HepG2 (cell line): ENCODE data around the gene TPI1. TPM values are rescaled to one million over a fixed set of nuclear protein-coding genes. Genes with fewer than 3 reads are reported as not detected.

Experiments used
- POLR2AphosphoS2 ChIP-seq: IDR thresholded peaks from 2 replicates; pipeline ENCODE4 v1.6.1; 2011; ENCODE audit warnings: low read depth, low read length, improper control_type of control experiment
- TEAD3 ChIP-seq: optimal IDR thresholded peaks from 2 replicates; pipeline ENCODE3; 2016; ENCODE audit warnings: borderline replicate concordance
- YY1 ChIP-seq: IDR thresholded peaks from 2 replicates; pipeline ENCODE4 v1.6.1; 2011; ENCODE audit warnings: low read length, low read depth, moderate library complexity, mild to moderate bottlenecking; ENCODE audit not compliant: insufficient read depth, insufficient replicate concordance
- ZMYM2 ChIP-seq: sonication (generic); formaldehyde crosslinking; IDR thresholded peaks from 2 replicates; pipeline ENCODE4 v1.8.0; 2022; ENCODE audit warnings: mild to moderate bottlenecking, missing genetic modification reagents
- polyA plus RNA-seq, 8 experiments: library from polyadenylated mRNA; depleted of rRNA in 3 of 8; stranded (reverse) in 7 of 8; unstranded in 1 of 8; fragments of >200 nt; fragmentation: Illumina TruSeq in 4 of 8; extraction: Trizol in 4 of 8; gene quantifications; 2 replicates each; pipeline versions ENCODE4 v1.2.1 to v1.2.3, GENCODE V29; 2011 to 2016; ENCODE audit warnings: low read depth in 4 of 8, missing spikeins in 1 of 8, mixed read lengths in 1 of 8; ENCODE audit not compliant: insufficient read depth in 1 of 8
- total RNA-seq, 5 experiments: library from RNA; depleted of rRNA; stranded (reverse); fragments of >200 nt; fragmentation: Illumina TruSeq; extraction: Trizol; gene quantifications; 2 replicates each; pipeline ENCODE4 v1.2.3, GENCODE V29; 2016; ENCODE audit warnings: low read depth in 1 of 5
- TF ChIP-seq, protein P1 (sequence below): sonication (generic); formaldehyde crosslinking; IDR thresholded peaks from 2 replicates; pipeline ENCODE4 v1.9.0; 2021; ENCODE audit warnings: mild to moderate bottlenecking, missing genetic modification reagents
- TF ChIP-seq, protein P2 (sequence below): sonication (generic); formaldehyde crosslinking; IDR thresholded peaks from 2 replicates; pipeline ENCODE4 v1.8.0; 2022; ENCODE audit warnings: mild to moderate bottlenecking, missing genetic modification reagents, moderate library complexity
- TF ChIP-seq, protein P3 (sequence below): sonication (generic); formaldehyde crosslinking; IDR thresholded peaks from 2 replicates; pipeline ENCODE4 v1.4.0; 2020; ENCODE audit warnings: missing genetic modification reagents
- TF ChIP-seq, protein P4 (sequence below): sonication (generic); formaldehyde crosslinking; IDR thresholded peaks from 2 replicates; pipeline ENCODE4 v1.5.1; 2020; ENCODE audit warnings: mild to moderate bottlenecking, missing genetic modification reagents, moderate library complexity
- TF ChIP-seq, protein P5 (sequence below): sonication (generic); formaldehyde crosslinking; IDR thresholded peaks from 2 replicates; pipeline ENCODE4 v1.4.0; 2020; ENCODE audit warnings: mild to moderate bottlenecking, missing genetic modification reagents

Gene TPI1
- total and polyA plus RNA-seq, 2 of the 13 experiments (the other 11 are each of a cell fraction or from before 2014, with no cell fraction given): 945 to 2,535 TPM

DNA sequence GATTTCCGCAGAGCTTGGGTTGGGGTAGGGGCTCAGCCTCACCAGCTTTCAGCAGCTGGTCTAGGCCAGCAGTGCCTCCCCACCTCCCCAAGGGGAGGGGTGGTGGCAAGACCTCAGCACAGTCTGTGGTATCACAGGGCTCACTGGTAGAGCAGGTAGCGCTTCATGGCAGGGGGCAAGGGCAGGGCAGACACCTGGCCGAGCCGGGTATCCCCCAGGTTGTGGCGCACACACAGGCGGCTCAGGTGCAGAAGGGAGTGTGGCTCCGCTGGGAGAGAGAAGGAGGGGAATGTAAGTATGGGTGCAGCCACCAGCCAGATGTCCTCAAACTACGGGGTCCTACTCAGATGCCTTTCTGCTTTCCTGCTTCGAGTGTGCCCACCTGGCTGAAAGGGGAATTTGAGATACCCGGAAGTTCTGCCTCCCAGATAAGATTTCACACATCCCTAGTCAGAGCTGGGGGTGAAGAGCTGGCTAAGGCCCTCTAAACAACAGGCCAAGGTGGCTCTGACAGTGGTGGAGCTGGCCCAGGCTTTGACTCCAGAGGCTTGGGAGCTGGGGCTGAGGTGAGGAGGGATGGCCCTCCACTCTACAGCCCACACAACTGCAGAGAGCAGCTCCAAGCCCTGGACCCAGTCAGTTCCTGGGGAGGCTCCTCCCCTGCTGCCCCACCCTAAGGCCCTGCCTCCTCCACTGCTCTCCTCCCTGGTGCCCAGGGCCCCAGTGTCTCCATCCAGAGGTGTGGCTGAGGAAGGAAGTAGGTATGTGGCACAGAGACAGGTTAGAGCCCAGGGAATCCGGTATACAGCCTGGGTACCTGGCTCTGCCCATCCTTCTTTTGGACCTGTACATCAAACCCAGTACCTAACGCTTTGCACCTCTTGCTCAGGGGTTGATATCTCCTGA is 4.0 kb downstream of the TPI1 start (continued):
- TF ChIP-seq, protein P1, sequence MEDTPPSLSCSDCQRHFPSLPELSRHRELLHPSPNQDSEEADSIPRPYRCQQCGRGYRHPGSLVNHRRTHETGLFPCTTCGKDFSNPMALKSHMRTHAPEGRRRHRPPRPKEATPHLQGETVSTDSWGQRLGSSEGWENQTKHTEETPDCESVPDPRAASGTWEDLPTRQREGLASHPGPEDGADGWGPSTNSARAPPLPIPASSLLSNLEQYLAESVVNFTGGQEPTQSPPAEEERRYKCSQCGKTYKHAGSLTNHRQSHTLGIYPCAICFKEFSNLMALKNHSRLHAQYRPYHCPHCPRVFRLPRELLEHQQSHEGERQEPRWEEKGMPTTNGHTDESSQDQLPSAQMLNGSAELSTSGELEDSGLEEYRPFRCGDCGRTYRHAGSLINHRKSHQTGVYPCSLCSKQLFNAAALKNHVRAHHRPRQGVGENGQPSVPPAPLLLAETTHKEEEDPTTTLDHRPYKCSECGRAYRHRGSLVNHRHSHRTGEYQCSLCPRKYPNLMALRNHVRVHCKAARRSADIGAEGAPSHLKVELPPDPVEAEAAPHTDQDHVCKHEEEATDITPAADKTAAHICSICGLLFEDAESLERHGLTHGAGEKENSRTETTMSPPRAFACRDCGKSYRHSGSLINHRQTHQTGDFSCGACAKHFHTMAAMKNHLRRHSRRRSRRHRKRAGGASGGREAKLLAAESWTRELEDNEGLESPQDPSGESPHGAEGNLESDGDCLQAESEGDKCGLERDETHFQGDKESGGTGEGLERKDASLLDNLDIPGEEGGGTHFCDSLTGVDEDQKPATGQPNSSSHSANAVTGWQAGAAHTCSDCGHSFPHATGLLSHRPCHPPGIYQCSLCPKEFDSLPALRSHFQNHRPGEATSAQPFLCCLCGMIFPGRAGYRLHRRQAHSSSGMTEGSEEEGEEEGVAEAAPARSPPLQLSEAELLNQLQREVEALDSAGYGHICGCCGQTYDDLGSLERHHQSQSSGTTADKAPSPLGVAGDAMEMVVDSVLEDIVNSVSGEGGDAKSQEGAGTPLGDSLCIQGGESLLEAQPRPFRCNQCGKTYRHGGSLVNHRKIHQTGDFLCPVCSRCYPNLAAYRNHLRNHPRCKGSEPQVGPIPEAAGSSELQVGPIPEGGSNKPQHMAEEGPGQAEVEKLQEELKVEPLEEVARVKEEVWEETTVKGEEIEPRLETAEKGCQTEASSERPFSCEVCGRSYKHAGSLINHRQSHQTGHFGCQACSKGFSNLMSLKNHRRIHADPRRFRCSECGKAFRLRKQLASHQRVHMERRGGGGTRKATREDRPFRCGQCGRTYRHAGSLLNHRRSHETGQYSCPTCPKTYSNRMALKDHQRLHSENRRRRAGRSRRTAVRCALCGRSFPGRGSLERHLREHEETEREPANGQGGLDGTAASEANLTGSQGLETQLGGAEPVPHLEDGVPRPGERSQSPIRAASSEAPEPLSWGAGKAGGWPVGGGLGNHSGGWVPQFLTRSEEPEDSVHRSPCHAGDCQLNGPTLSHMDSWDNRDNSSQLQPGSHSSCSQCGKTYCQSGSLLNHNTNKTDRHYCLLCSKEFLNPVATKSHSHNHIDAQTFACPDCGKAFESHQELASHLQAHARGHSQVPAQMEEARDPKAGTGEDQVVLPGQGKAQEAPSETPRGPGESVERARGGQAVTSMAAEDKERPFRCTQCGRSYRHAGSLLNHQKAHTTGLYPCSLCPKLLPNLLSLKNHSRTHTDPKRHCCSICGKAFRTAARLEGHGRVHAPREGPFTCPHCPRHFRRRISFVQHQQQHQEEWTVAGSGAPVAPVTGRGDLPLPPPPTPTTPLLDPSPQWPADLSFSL: no peak
- TF ChIP-seq TEAD3 (CRISPR knock-in tag): no peak
- TF ChIP-seq, protein P2, sequence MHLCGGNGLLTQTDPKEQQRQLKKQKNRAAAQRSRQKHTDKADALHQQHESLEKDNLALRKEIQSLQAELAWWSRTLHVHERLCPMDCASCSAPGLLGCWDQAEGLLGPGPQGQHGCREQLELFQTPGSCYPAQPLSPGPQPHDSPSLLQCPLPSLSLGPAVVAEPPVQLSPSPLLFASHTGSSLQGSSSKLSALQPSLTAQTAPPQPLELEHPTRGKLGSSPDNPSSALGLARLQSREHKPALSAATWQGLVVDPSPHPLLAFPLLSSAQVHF: 0 out of 2 replicates have a peak, but pooled peaks have one; percentile 12
- peak; percentile 76 for TF ChIP-seq POLR2AphosphoS2
- no peak for TF ChIP-seq YY1
- TF ChIP-seq ZMYM2 (CRISPR knock-in tag): no peak
- TF ChIP-seq, protein P3, sequence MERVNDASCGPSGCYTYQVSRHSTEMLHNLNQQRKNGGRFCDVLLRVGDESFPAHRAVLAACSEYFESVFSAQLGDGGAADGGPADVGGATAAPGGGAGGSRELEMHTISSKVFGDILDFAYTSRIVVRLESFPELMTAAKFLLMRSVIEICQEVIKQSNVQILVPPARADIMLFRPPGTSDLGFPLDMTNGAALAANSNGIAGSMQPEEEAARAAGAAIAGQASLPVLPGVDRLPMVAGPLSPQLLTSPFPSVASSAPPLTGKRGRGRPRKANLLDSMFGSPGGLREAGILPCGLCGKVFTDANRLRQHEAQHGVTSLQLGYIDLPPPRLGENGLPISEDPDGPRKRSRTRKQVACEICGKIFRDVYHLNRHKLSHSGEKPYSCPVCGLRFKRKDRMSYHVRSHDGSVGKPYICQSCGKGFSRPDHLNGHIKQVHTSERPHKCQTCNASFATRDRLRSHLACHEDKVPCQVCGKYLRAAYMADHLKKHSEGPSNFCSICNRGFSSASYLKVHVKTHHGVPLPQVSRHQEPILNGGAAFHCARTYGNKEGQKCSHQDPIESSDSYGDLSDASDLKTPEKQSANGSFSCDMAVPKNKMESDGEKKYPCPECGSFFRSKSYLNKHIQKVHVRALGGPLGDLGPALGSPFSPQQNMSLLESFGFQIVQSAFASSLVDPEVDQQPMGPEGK (CRISPR knock-in tag): peak; percentile 34; the same call in 1 of the 2 replicates
- TF ChIP-seq, protein P4, sequence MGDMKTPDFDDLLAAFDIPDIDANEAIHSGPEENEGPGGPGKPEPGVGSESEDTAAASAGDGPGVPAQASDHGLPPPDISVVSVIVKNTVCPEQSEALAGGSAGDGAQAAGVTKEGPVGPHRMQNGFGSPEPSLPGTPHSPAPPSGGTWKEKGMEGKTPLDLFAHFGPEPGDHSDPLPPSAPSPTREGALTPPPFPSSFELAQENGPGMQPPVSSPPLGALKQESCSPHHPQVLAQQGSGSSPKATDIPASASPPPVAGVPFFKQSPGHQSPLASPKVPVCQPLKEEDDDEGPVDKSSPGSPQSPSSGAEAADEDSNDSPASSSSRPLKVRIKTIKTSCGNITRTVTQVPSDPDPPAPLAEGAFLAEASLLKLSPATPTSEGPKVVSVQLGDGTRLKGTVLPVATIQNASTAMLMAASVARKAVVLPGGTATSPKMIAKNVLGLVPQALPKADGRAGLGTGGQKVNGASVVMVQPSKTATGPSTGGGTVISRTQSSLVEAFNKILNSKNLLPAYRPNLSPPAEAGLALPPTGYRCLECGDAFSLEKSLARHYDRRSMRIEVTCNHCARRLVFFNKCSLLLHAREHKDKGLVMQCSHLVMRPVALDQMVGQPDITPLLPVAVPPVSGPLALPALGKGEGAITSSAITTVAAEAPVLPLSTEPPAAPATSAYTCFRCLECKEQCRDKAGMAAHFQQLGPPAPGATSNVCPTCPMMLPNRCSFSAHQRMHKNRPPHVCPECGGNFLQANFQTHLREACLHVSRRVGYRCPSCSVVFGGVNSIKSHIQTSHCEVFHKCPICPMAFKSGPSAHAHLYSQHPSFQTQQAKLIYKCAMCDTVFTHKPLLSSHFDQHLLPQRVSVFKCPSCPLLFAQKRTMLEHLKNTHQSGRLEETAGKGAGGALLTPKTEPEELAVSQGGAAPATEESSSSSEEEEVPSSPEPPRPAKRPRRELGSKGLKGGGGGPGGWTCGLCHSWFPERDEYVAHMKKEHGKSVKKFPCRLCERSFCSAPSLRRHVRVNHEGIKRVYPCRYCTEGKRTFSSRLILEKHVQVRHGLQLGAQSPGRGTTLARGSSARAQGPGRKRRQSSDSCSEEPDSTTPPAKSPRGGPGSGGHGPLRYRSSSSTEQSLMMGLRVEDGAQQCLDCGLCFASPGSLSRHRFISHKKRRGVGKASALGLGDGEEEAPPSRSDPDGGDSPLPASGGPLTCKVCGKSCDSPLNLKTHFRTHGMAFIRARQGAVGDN (CRISPR knock-in tag): peak; percentile 43
- TF ChIP-seq, protein P5, sequence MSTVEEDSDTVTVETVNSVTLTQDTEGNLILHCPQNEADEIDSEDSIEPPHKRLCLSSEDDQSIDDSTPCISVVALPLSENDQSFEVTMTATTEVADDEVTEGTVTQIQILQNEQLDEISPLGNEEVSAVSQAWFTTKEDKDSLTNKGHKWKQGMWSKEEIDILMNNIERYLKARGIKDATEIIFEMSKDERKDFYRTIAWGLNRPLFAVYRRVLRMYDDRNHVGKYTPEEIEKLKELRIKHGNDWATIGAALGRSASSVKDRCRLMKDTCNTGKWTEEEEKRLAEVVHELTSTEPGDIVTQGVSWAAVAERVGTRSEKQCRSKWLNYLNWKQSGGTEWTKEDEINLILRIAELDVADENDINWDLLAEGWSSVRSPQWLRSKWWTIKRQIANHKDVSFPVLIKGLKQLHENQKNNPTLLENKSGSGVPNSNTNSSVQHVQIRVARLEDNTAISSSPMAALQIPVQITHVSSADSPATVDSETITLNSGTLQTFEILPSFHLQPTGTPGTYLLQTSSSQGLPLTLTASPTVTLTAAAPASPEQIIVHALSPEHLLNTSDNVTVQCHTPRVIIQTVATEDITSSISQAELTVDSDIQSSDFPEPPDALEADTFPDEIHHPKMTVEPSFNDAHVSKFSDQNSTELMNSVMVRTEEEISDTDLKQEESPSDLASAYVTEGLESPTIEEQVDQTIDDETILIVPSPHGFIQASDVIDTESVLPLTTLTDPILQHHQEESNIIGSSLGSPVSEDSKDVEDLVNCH (CRISPR knock-in tag): no peak
